GM12873 (cell line): ENCODE data around the gene ZNF618.

Source experiments
- TF ChIP-seq, protein P1 (sequence below): IDR thresholded peaks from 2 replicates; pipeline ENCODE4 v1.5.1; 2012; ENCODE audit warnings: low read depth, mild to moderate bottlenecking, moderate library complexity, low read length, control low read depth; ENCODE audit not compliant: insufficient read depth; ENCODE audit errors: missing control alignments

ZNF618 gene

DNA sequence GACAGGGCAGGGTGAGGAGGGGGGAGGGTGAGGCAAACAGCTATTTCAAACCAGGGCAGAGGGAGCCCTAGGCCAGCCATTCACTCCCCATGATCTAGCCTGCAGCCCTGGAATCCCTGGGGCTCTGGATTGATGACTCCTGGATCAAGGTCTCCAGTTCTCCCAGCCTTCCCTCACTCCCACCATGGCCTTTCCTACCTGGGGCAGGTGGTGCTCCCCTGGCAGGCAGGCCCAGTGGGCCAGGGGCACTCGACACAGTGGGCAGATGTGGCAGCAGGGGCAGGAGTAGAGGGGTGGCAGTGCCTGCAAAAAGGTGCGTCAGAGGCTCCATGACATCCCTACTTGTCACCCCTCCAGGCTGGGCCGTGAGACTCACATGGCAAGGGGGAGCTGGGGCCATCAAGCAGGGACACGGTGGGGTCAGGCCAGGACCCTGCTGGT lies 216.9 kb downstream of the ZNF618 start:
- TF ChIP-seq, protein P1, sequence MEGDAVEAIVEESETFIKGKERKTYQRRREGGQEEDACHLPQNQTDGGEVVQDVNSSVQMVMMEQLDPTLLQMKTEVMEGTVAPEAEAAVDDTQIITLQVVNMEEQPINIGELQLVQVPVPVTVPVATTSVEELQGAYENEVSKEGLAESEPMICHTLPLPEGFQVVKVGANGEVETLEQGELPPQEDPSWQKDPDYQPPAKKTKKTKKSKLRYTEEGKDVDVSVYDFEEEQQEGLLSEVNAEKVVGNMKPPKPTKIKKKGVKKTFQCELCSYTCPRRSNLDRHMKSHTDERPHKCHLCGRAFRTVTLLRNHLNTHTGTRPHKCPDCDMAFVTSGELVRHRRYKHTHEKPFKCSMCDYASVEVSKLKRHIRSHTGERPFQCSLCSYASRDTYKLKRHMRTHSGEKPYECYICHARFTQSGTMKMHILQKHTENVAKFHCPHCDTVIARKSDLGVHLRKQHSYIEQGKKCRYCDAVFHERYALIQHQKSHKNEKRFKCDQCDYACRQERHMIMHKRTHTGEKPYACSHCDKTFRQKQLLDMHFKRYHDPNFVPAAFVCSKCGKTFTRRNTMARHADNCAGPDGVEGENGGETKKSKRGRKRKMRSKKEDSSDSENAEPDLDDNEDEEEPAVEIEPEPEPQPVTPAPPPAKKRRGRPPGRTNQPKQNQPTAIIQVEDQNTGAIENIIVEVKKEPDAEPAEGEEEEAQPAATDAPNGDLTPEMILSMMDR, result no peak

DNA sequence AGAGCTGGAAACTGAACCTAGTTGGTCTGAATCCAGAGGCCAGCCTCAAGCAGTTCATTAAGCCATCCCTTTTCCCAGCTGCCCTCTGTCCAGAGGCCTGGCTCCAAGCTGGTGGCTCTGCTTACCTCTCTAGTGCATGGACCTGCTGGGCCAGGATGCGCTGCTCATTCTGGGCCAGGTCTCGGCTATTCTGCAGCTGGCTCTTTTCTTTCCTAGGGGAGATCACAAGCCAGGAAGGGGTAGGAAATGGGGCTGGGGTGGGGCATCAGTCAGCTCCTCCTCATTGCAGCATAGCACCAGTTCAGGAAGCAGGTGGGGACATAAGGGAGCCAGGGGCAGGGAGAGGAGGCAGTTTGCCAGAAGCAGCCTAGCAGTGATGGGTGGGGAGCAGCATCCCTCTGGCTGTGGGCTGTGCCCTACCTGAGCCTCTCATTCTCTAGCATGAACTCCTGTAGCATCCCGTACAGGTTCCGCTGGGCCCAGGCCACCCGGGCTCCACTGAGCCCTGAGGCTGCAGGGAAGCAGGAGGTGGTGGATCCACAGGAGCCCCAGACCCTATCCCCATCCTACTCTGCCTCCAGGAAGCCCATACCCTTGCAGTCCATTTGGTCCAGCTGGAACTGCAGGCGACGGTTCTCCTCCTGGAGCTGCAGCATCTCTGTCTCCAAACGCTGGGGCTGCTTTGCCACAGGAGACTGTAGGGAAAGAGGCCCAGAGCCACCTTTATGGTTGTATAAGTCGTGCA lies 217.8 kb downstream of the ZNF618 start:
- TF ChIP-seq, protein P1, result no peak

DNA sequence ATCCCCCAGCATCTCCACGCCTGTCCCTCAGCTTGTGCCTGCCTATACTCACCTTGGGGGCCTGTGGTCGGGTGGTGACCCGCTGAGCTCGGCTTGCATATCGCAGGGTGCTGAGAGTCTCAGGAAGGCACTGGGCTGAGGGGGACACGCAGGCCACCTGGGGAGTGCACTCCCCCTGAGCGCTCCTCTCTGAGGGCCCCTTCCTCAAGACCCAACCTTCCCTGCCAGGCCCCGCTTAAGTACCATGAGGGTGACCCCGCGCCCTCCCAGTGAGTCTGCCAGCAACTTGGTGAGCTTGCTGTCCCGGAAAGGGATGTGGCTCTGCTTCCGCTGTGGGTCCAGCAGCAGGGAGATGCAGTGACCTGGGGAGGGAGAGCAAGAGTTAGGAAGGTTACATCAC lies 218.9 kb downstream of the ZNF618 start:
- TF ChIP-seq, protein P1, result no peak

GRCh38 chr9:114096041-114096511 lies 220.0 kb downstream of the ZNF618 start:
- TF ChIP-seq, protein P1, result peak; percentile 12

DNA sequence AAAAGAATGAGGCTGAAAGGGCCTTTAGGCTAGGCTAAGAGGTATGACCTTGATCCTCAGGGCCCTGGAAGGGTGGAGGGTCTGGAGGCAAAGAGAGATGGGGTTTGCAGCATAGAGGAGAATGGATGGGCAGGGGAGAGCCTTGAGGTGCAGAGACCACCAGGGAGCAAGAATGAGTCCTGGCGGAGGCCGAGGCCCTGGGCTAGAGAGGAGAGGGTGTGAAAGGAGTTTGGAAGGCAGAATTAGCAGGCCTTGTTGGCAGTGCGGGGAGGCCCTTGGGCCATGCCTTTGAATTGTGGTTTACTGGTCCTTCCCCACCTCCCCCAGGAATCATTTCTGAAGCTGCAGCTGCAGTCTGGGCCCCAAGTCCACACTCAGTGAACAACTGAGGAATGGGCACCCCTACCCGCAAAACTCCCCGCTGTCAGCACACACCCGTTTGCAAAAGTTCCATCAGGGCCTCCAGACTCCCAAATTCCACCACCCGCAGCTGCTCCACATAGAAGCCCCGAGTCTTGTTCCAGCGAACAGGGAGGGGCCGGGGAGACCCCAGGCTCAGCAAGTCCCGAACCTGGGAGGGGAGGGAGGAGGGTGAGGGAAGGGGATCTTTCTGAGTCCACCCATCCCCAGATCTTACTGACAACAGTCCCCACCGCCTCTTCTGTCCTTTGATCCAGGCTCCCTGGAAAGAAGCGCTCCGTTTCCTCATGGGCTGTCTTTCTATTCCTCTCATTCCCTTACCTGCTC lies 220.9 kb downstream of the ZNF618 start:
- TF ChIP-seq, protein P1, result no peak

DNA sequence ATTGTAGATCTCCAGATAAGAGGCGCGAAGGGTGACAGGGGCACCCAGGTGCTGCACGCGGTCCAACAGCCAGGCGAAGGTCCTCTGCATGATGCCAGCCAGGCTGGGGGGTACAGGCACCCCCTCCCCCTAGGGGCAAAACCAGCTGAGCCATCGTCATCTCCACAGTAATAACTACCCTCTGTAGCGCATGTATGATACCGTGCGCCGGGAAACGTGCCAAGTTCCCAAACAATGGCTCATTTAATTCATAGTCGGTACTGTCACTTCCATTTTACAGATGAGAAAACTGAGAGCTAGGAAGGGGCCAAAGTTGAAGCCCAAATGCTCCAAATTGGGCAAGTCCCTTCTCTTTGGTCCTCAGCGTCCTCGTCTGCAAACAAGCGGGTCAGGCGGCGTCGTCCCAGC lies 221.5 kb downstream of the ZNF618 start:
- TF ChIP-seq, protein P1, result no peak

- TF ChIP-seq, protein P1, result no peak
Measured at GRCh38 chr9:114098021-114098935, 222.2 kb downstream of the ZNF618 start.
